Hepatocyte (in vitro differentiated cells): Measurements from ENCODE around the gene TLR2. TPM values are rescaled to one million over a fixed set of nuclear protein-coding genes. Genes with fewer than 3 reads are reported as not detected.
A peak's percentile ranks its signal among the peaks of the same experiment; 100 is the strongest.

ENCODE experiments used
- DNase-seq: peaks from one replicate; pipeline ENCODE4 v3.0.0-alpha.2; 2016; ENCODE audit warnings: low spot score
- H2AFZ ChIP-seq: fragments of 200-600 bp; sonication (generic); 2 replicates; pipeline ENCODE4 v1.6.0; 2016; ENCODE audit warnings: antibody characterized with exemption, mild to moderate bottlenecking
- H3K27ac ChIP-seq: fragments of 200-600 bp; sonication (generic); 2 replicates; pipeline ENCODE4 v1.5.1; 2016; ENCODE audit warnings: mild to moderate bottlenecking
- H3K27me3 ChIP-seq: fragments of 200-600 bp; sonication (generic); 2 replicates; pipeline ENCODE4 v1.6.1; 2016
- H3K36me3 ChIP-seq: fragments of 200-600 bp; sonication (generic); replicated peaks from 2 replicates; pipeline ENCODE4 v1.5.1; 2016; ENCODE audit warnings: low read depth; ENCODE audit not compliant: insufficient read depth
- H3K4me1 ChIP-seq: fragments of 200-600 bp; sonication (generic); 2 replicates; pipeline ENCODE4 v1.5.1; 2016; ENCODE audit warnings: mild to moderate bottlenecking, moderate library complexity; ENCODE audit not compliant: insufficient read depth
- H3K4me2 ChIP-seq: fragments of 200-600 bp; sonication (generic); 2 replicates; pipeline ENCODE4 v1.6.0; 2016
- H3K4me3 ChIP-seq: fragments of 200-600 bp; sonication (generic); 2 replicates; pipeline ENCODE4 v1.5.1; 2016; ENCODE audit warnings: mild to moderate bottlenecking
- H3K79me2 ChIP-seq: fragments of 200-600 bp; sonication (generic); 2 replicates; pipeline ENCODE4 v1.6.0; 2017; ENCODE audit warnings: mild to moderate bottlenecking
- H3K9me2 ChIP-seq: fragments of 200-600 bp; sonication (generic); replicated peaks from 2 replicates; pipeline ENCODE4 v1.6.0; 2017; ENCODE audit warnings: mild to moderate bottlenecking; ENCODE audit not compliant: insufficient read depth
- H3K9me3 ChIP-seq: fragments of 200-600 bp; sonication (generic); 2 replicates; pipeline ENCODE4 v1.5.1; 2016; ENCODE audit warnings: low read depth, mild to moderate bottlenecking
- H4K20me1 ChIP-seq: fragments of 200-600 bp; sonication (generic); 2 replicates; pipeline ENCODE4 v1.6.0; 2016; ENCODE audit warnings: mild to moderate bottlenecking; ENCODE audit not compliant: insufficient read depth, poor library complexity, severe bottlenecking
- CTCF ChIP-seq: fragments of 200-600 bp; sonication (generic); IDR thresholded peaks from 2 replicates; pipeline ENCODE4 v1.5.1; 2016; ENCODE audit warnings: antibody characterized with exemption, mild to moderate bottlenecking; ENCODE audit not compliant: poor library complexity
- EZH2 ChIP-seq: fragments of 200-600 bp; sonication (generic); IDR thresholded peaks from 2 replicates; pipeline ENCODE4 v1.6.1; 2016; ENCODE audit warnings: antibody characterized with exemption, mild to moderate bottlenecking, borderline replicate concordance
- EZH2phosphoT487 ChIP-seq: fragments of 200-600 bp; sonication (generic); IDR thresholded peaks from one replicate; pipeline ENCODE4 v1.6.1; 2018; ENCODE audit warnings: antibody characterized with exemption, mild to moderate bottlenecking, low read depth, moderate library complexity; ENCODE audit not compliant: unreplicated experiment, severe bottlenecking
- WGBS: methylation state at CpG from one replicate; pipeline ENCODE4 v1.1.6; 2016; ENCODE audit warnings: low lambda C conversion rate; ENCODE audit errors: missing lambda C conversion rate; 5-methylcytosine and 5-hydroxymethylcytosine counted together
- polyA plus RNA-seq: library from polyadenylated mRNA; unstranded; fragments of >200 nt; fragmentation: Nextera tagmentation; extraction: Ambion mirVana; gene quantifications from 2 replicates; pipeline ENCODE4 v1.2.1, GENCODE V29; 2016
- total RNA-seq: library from RNA; depleted of rRNA; stranded (reverse); fragments of >200 nt; gene quantifications from 2 replicates; pipeline ENCODE4 v1.2.3, GENCODE V29; 2014

TLR2 gene
- total RNA-seq (6.6 and 10.6 TPM in 2 replicates), polyA plus RNA-seq (1.7 and 1.8 TPM in 2 replicates)

- peaks cover 6% of the 10 kb centered on the region for H3K9me3 ChIP-seq
- H3K9me2 ChIP-seq: no peaks in the 10 kb centered on the region
- DNase-seq: peak; percentile 87
- peak within 1 kb of the TSS; percentile 98 for H2AFZ ChIP-seq
- no peaks in the 10 kb centered on the region for H3K4me1 ChIP-seq
- H3K27ac ChIP-seq: peak within 1 kb of the TSS; percentile 58
- peak within 1 kb of the TSS; percentile 92 for H3K4me3 ChIP-seq
- 2% methylated on average over 49 of the region's 75 CpGs for WGBS
- no peak for TF ChIP-seq EZH2phosphoT487
- TF ChIP-seq EZH2: no peak
- no peak for TF ChIP-seq CTCF
- H4K20me1 ChIP-seq: no peaks in the 10 kb centered on the region
- no peaks in the 10 kb centered on the region for H3K79me2 ChIP-seq
- H3K27me3 ChIP-seq: peaks cover 8% of the 10 kb centered on the region
- no peaks in the 10 kb centered on the region for H3K36me3 ChIP-seq
- peak within 1 kb of the TSS; percentile 99 for H3K4me2 ChIP-seq
Measured at GRCh38 chr4:153684182-153684970, at the start of gene TLR2. Gene TLR2, plus strand, starts transcription at chr4:153684280. Its CDS starts 18,628 bp downstream, at chr4:153702908.

- TF ChIP-seq EZH2phosphoT487 (no peak), EZH2 (no peak), CTCF (peak; percentile 59)
- DNase-seq: peak; percentile 35
- H3K79me2 ChIP-seq: no peaks in the 10 kb centered on the region
- no peaks in the 10 kb centered on the region for H3K36me3 ChIP-seq
- no peak overlapping the region for H2AFZ ChIP-seq
- H4K20me1 ChIP-seq: no peaks in the 10 kb centered on the region
- WGBS: 90% methylated on average over 3 of the region's 3 CpGs
- no peaks in the 10 kb centered on the region for H3K4me1 ChIP-seq
- H3K4me3 ChIP-seq: no peak overlapping the region
- H3K27me3 ChIP-seq: no peaks in the 10 kb centered on the region
- no peaks in the 10 kb centered on the region for H3K9me2 ChIP-seq
- H3K9me3 ChIP-seq: no peaks in the 10 kb centered on the region
- no peak overlapping the region for H3K4me2 ChIP-seq
- no peak overlapping the region for H3K27ac ChIP-seq
Measured at GRCh38 chr4:153634738-153635353, 49.2 kb upstream of the TLR2 start.

GRCh38 chr4:153635846-153636245 is 48.2 kb upstream of the TLR2 start:
- H3K4me3 ChIP-seq: no peak overlapping the region
- no peaks in the 10 kb centered on the region for H3K27me3 ChIP-seq
- no peaks in the 10 kb centered on the region for H4K20me1 ChIP-seq
- no peaks in the 10 kb centered on the region for H3K4me1 ChIP-seq
- no peak overlapping the region for H3K27ac ChIP-seq
- H3K9me3 ChIP-seq: no peaks in the 10 kb centered on the region
- TF ChIP-seq CTCF: no peak
- TF ChIP-seq EZH2phosphoT487: no peak
- TF ChIP-seq EZH2: no peak
- H3K36me3 ChIP-seq: no peaks in the 10 kb centered on the region
- no peak overlapping the region for H3K4me2 ChIP-seq
- no peak overlapping the region for H2AFZ ChIP-seq
- H3K79me2 ChIP-seq: no peaks in the 10 kb centered on the region
- DNase-seq: no peak
- H3K9me2 ChIP-seq: no peaks in the 10 kb centered on the region
- WGBS: 88% methylated on average over 6 of the region's 6 CpGs
